ENCODE measurements around the gene TLE4. TPM values are rescaled to one million over a fixed set of nuclear protein-coding genes. Genes with fewer than 3 reads are reported as not detected.

The TLE4 gene
- polyA plus RNA-seq, 2 of the 4 experiments (the other 2 are of a cell fraction), result 14.3 to 23.1 TPM

DNA sequence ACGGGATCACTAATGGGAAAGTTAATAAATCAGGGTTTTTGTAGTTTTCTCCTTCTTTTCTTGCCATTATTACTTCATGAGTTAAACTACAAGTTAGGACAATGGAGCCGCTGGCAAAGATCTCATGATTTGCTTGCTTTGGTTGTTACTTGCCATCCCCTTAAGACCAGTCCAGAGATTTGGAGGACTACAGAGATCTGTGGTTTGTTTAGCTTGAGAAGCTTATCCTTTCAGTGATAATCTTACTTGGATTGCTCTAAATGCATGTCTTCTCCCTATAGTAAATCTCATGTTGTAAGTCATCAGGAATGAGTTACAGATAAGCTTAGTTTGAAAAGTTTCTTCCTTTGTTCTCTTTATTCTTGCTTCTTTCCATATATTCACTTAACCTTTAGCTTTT lies 70.9 kb downstream of the TLE4 start:
- DNase-seq (ENCODE audit: low read depth in 1 of 2, low spot score in 1 of 2) (no peak), FAIRE-seq (no peak), ATAC-seq (no peak)
- POLR2A ChIA-PET, result no interaction called here
- WGBS (ENCODE audit: missing lambda C conversion rate), result 95% methylated on average over 2 of the region's 2 CpGs
- Histone ChIP-seq H3K4me1 (no peaks in the 10 kb centered on the region), H3K4me3 (no peak overlapping the region), H3K27ac (no peak overlapping the region), H3K4me2 (no peak overlapping the region), H3K9me3 (no peaks in the 10 kb centered on the region)
- TF ChIP-seq RAD21 (conservative IDR thresholded peaks at IDR 0.05 in 1 of 2, IDR thresholded peaks at IDR 0.05 in 1 of 2) (no peak), CBX2 (IDR thresholded peaks at IDR 0.05; ENCODE audit: borderline replicate concordance, low read depth) (no peak), FOSB (CRISPR knock-in tag; IDR thresholded peaks at IDR 0.05) (no peak), FOXS1 (CRISPR knock-in tag; IDR thresholded peaks at IDR 0.05) (no peak), CHD2 (IDR thresholded peaks at IDR 0.05; ENCODE audit: low read length, partially characterized antibody) (no peak), ZNF302 (CRISPR knock-in tag; IDR thresholded peaks at IDR 0.05) (no peak), MYC (IDR thresholded peaks at IDR 0.05; ENCODE audit: borderline replicate concordance, low read length) (no peak), POLR2A (IDR thresholded peaks at IDR 0.05; ENCODE audit: low read length) (no peak), KDM1A (IDR thresholded peaks at IDR 0.05; ENCODE audit: low read depth) (no peak), HOXA7 (CRISPR knock-in tag; IDR thresholded peaks at IDR 0.05) (no peak)
- TF ChIP-seq, protein P1, sequence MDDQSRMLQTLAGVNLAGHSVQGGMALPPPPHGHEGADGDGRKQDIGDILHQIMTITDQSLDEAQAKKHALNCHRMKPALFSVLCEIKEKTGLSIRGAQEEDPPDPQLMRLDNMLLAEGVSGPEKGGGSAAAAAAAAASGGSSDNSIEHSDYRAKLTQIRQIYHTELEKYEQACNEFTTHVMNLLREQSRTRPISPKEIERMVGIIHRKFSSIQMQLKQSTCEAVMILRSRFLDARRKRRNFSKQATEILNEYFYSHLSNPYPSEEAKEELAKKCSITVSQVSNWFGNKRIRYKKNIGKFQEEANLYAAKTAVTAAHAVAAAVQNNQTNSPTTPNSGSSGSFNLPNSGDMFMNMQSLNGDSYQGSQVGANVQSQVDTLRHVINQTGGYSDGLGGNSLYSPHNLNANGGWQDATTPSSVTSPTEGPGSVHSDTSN (IDR thresholded peaks at IDR 0.05), result no peak
- TF ChIP-seq, protein P2, sequence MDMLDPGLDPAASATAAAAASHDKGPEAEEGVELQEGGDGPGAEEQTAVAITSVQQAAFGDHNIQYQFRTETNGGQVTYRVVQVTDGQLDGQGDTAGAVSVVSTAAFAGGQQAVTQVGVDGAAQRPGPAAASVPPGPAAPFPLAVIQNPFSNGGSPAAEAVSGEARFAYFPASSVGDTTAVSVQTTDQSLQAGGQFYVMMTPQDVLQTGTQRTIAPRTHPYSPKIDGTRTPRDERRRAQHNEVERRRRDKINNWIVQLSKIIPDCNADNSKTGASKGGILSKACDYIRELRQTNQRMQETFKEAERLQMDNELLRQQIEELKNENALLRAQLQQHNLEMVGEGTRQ (IDR thresholded peaks at IDR 0.05), result no peak
- TF ChIP-seq, protein P3, sequence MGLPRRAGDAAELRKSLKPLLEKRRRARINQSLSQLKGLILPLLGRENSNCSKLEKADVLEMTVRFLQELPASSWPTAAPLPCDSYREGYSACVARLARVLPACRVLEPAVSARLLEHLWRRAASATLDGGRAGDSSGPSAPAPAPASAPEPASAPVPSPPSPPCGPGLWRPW (IDR thresholded peaks at IDR 0.05), result no peak
- TF ChIP-seq, protein P4, sequence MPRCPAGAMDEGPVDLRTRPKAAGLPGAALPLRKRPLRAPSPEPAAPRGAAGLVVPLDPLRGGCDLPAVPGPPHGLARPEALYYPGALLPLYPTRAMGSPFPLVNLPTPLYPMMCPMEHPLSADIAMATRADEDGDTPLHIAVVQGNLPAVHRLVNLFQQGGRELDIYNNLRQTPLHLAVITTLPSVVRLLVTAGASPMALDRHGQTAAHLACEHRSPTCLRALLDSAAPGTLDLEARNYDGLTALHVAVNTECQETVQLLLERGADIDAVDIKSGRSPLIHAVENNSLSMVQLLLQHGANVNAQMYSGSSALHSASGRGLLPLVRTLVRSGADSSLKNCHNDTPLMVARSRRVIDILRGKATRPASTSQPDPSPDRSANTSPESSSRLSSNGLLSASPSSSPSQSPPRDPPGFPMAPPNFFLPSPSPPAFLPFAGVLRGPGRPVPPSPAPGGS (IDR thresholded peaks at IDR 0.05), result no peak
- CTCF ChIA-PET, result no interaction called here

DNA sequence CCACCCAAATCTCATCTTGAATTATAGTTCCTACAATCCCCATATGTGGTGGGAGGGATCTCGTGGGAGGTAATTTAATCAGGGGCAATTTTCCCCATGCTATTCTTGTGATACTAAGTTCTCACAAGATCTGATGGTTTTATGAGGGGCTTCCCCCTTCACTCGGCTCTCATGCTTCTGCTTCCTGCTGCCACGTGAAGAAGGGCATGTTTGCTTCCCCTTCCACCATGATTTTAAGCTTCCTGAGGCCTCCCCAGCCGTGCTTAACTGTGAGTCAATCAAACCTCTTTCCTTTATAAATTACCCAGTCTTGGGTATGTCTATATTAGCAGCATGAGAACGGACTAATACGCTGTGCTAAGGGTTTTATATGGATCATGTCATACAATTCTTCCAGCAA lies 72.3 kb downstream of the TLE4 start:
- Histone ChIP-seq H3K9me3 (no peaks in the 10 kb centered on the region), H3K4me1 (no peaks in the 10 kb centered on the region), H3K4me2 (no peak overlapping the region), H3K4me3 (no peak overlapping the region), H3K27ac (no peak overlapping the region)
- POLR2A ChIA-PET, result no interaction called here
- FAIRE-seq (no peak), ATAC-seq (no peak), DNase-seq (ENCODE audit: low read depth in 1 of 2, low spot score in 1 of 2) (no peak)
- 78% methylated on average over 6 of the region's 6 CpGs for WGBS (ENCODE audit: missing lambda C conversion rate)
- TF ChIP-seq HOXA7 (CRISPR knock-in tag; IDR thresholded peaks at IDR 0.05), result no peak
- no peak for TF ChIP-seq FOSL2 (IDR thresholded peaks at IDR 0.05)
- TF ChIP-seq FOSL2 (CRISPR knock-in tag; IDR thresholded peaks at IDR 0.05), result no peak
- TF ChIP-seq, protein P5, sequence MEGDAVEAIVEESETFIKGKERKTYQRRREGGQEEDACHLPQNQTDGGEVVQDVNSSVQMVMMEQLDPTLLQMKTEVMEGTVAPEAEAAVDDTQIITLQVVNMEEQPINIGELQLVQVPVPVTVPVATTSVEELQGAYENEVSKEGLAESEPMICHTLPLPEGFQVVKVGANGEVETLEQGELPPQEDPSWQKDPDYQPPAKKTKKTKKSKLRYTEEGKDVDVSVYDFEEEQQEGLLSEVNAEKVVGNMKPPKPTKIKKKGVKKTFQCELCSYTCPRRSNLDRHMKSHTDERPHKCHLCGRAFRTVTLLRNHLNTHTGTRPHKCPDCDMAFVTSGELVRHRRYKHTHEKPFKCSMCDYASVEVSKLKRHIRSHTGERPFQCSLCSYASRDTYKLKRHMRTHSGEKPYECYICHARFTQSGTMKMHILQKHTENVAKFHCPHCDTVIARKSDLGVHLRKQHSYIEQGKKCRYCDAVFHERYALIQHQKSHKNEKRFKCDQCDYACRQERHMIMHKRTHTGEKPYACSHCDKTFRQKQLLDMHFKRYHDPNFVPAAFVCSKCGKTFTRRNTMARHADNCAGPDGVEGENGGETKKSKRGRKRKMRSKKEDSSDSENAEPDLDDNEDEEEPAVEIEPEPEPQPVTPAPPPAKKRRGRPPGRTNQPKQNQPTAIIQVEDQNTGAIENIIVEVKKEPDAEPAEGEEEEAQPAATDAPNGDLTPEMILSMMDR (IDR thresholded peaks at IDR 0.05), result no peak
- no peak for TF ChIP-seq BHLHE40 (IDR thresholded peaks at IDR 0.05; ENCODE audit: low read depth, low read length)
- no peak for TF ChIP-seq POLR2AphosphoS2 (conservative IDR thresholded peaks at IDR 0.05; ENCODE audit: low read length)
- TF ChIP-seq, protein P6, sequence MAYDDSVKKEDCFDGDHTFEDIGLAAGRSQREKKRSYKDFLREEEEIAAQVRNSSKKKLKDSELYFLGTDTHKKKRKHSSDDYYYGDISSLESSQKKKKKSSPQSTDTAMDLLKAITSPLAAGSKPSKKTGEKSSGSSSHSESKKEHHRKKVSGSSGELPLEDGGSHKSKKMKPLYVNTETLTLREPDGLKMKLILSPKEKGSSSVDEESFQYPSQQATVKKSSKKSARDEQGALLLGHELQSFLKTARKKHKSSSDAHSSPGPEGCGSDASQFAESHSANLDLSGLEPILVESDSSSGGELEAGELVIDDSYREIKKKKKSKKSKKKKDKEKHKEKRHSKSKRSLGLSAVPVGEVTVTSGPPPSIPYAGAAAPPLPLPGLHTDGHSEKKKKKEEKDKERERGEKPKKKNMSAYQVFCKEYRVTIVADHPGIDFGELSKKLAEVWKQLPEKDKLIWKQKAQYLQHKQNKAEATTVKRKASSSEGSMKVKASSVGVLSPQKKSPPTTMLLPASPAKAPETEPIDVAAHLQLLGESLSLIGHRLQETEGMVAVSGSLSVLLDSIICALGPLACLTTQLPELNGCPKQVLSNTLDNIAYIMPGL (CRISPR knock-in tag; IDR thresholded peaks at IDR 0.05; ENCODE audit: borderline replicate concordance), result no peak
- TF ChIP-seq, protein P7, sequence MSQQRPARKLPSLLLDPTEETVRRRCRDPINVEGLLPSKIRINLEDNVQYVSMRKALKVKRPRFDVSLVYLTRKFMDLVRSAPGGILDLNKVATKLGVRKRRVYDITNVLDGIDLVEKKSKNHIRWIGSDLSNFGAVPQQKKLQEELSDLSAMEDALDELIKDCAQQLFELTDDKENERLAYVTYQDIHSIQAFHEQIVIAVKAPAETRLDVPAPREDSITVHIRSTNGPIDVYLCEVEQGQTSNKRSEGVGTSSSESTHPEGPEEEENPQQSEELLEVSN (IDR thresholded peaks at IDR 0.05; ENCODE audit: borderline replicate concordance, low read depth), result no peak
- TF ChIP-seq, protein P4 (IDR thresholded peaks at IDR 0.05), result no peak
- TF ChIP-seq ESRRA (IDR thresholded peaks at IDR 0.05; ENCODE audit: borderline replicate concordance, low read length), result no peak
- TF ChIP-seq, protein P8, sequence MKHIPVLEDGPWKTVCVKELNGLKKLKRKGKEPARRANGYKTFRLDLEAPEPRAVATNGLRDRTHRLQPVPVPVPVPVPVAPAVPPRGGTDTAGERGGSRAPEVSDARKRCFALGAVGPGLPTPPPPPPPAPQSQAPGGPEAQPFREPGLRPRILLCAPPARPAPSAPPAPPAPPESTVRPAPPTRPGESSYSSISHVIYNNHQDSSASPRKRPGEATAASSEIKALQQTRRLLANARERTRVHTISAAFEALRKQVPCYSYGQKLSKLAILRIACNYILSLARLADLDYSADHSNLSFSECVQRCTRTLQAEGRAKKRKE (CRISPR knock-in tag; IDR thresholded peaks at IDR 0.05; ENCODE audit: low read depth), result no peak
- no peak for TF ChIP-seq FOXS1 (CRISPR knock-in tag; IDR thresholded peaks at IDR 0.05)
- TF ChIP-seq, protein P9, sequence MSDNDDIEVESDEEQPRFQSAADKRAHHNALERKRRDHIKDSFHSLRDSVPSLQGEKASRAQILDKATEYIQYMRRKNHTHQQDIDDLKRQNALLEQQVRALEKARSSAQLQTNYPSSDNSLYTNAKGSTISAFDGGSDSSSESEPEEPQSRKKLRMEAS (IDR thresholded peaks at IDR 0.05), result no peak
- TF ChIP-seq JUNB (IDR thresholded peaks at IDR 0.05), result no peak
- TF ChIP-seq NFE2L2 (conservative IDR thresholded peaks at IDR 0.05; ENCODE audit: low read length), result no peak
- TF ChIP-seq FOSB (CRISPR knock-in tag; IDR thresholded peaks at IDR 0.05), result no peak
- CTCF ChIA-PET, result no interaction called here

All from A549 (cell line).